ENCODE results near the gene AP2M1. TPM values are rescaled to one million over a fixed set of nuclear protein-coding genes. Genes with fewer than 3 reads are reported as not detected.

AP2M1 gene
- total and polyA plus RNA-seq, 2 of the 8 experiments (the other 6 are each of a cell fraction or from before 2014, with no cell fraction given), result 403 to 454 TPM

GRCh38 chr3:184160456-184160855, 14.2 kb upstream of the AP2M1 start:
- Histone ChIP-seq H3K9me3 (ENCODE audit: insufficient read depth in 2 of 2, low read depth in 1 of 2, low read length in 1 of 2) (no peaks in the 10 kb centered on the region), H3K79me1 (ENCODE audit: low read depth, low read length) (peaks cover 18% of the 10 kb centered on the region), H3K23me2 (ENCODE audit: low read depth, low read length) (peaks cover 13% of the 10 kb centered on the region), H2AFZ (ENCODE audit: low read length) (no peak overlapping the region), H3K14ac (ENCODE audit: insufficient read length) (no peak overlapping the region), H3K27me3 (replicated peaks in 1 of 4; ENCODE audit: control insufficient read depth in 3 of 4, extremely low read depth in 1 of 4, insufficient read depth in 3 of 4, low read length in 3 of 4) (no peaks in the 10 kb centered on the region), H3K36me3 (ENCODE audit: control insufficient read depth in 2 of 4, insufficient read depth in 4 of 4, low read length in 3 of 4) (peaks cover 5 to 13% (median 7%) of the 10 kb centered on the region in 4 experiments), H3K9ac (replicated peaks in 1 of 4; ENCODE audit: extremely low read depth in 1 of 4, low read depth in 3 of 4, low read length in 3 of 4) (no peak overlapping the region), H4K91ac (replicated peaks; ENCODE audit: insufficient read length, low read length) (no peak overlapping the region), H3K79me2 (ENCODE audit: control insufficient read depth in 1 of 2, insufficient read depth in 2 of 2, low read length in 2 of 2) (peaks cover 21 to 44% of the 10 kb centered on the region in 2 experiments), H3K18ac (ENCODE audit: extremely low read depth, low read length) (no peak overlapping the region), H3K4me2 (ENCODE audit: insufficient read depth in 1 of 2, low read depth in 2 of 2, low read length in 2 of 2) (no peak overlapping the region), H2AK5ac (ENCODE audit: low read depth, low read length) (no peak overlapping the region), H4K8ac (ENCODE audit: extremely low read depth, insufficient read depth, low read length) (peak overlapping the region; percentile 35; the same call in 1 of the 2 replicates), H3K23ac (ENCODE audit: insufficient read length) (no peak overlapping the region), H3K4me3 (ENCODE audit: extremely low read depth in 1 of 4, insufficient read depth in 2 of 4, low read depth in 3 of 4, low read length in 4 of 4) (no peak overlapping the region), H2BK20ac (ENCODE audit: low read length) (no peak overlapping the region), H3K56ac (replicated peaks; ENCODE audit: insufficient read length, low read depth, low read length) (no peak overlapping the region), H3K4ac (replicated peaks; ENCODE audit: insufficient read length, low read depth, low read length) (no peak overlapping the region), H2BK5ac (ENCODE audit: low read depth, low read length) (no peak overlapping the region), H4K5ac (ENCODE audit: insufficient read length, low read depth, low read length) (no peak overlapping the region), H2BK120ac (replicated peaks; ENCODE audit: low read depth, low read length) (no peak overlapping the region), H2BK12ac (ENCODE audit: low read depth, low read length) (no peak overlapping the region), H3K27ac (ENCODE audit: low read depth, low read length) (0 out of 2 replicates have a peak overlapping the region, but pooled peaks have one; percentile 15), H2BK15ac (ENCODE audit: low read length) (no peak overlapping the region), H3K4me1 (replicated peaks in 1 of 4; ENCODE audit: control insufficient read depth in 3 of 4, insufficient read depth in 4 of 4, low read length in 3 of 4) (peaks cover 2 to 6% (median 4%) of the 10 kb centered on the region in 4 experiments; a peak in 6 of 7 replicates), H4K20me1 (replicated peaks in 1 of 2; ENCODE audit: control insufficient read depth in 1 of 2, insufficient read depth in 2 of 2, low read length in 2 of 2) (peaks cover 2 to 10% of the 10 kb centered on the region in 2 experiments)
- DNase-seq (ENCODE audit: low read depth in 1 of 2, low spot score in 2 of 2), result no peak
- no peak for FAIRE-seq
- WGBS, 2 experiments (ENCODE audit: extremely low coverage in 1 of 2, insufficient coverage in 1 of 2, insufficient read length in 1 of 2, insufficient replicate concordance in 2 of 2, low coverage in 1 of 2, low lambda C conversion rate in 2 of 2, missing lambda C conversion rate in 1 of 2), result 83% methylated on average over 2 of the region's 2 CpGs; no CpG with 5 or more reads in 1 of the 2 experiments
- ChIA-PET POLR2A (ENCODE audit: partially characterized antibody) (interaction anchor here (0.6 to 1.4 kb wide), 3 partner anchors 13 to 245 kb away, joined by 3 to 6 read pairs (median 4); partner anchors contain the start of gene AP2M1), CTCF (ENCODE audit: partially characterized antibody) (interaction anchor here (0.6 to 1.9 kb wide), 7 partner anchors 9 to 1306 kb away, joined by 3 to 6 read pairs (median 3); no protein-coding TSS in a partner anchor)
- no peak for TF ChIP-seq RFX5 (IDR thresholded peaks at IDR 0.05; ENCODE audit: borderline replicate concordance, low read depth, low read length)
- TF ChIP-seq ASH2L (IDR thresholded peaks at IDR 0.05; ENCODE audit: low read length), result no peak
- no peak for TF ChIP-seq SP4 (IDR thresholded peaks at IDR 0.05; ENCODE audit: low read length)
